ENCODE measurements around the gene ALOX15B. TPM values are rescaled to one million over a fixed set of nuclear protein-coding genes. Genes with fewer than 3 reads are reported as not detected.

Gene ALOX15B
- total and polyA plus RNA-seq, 2 experiments from 2014 or later, result not detected

DNA sequence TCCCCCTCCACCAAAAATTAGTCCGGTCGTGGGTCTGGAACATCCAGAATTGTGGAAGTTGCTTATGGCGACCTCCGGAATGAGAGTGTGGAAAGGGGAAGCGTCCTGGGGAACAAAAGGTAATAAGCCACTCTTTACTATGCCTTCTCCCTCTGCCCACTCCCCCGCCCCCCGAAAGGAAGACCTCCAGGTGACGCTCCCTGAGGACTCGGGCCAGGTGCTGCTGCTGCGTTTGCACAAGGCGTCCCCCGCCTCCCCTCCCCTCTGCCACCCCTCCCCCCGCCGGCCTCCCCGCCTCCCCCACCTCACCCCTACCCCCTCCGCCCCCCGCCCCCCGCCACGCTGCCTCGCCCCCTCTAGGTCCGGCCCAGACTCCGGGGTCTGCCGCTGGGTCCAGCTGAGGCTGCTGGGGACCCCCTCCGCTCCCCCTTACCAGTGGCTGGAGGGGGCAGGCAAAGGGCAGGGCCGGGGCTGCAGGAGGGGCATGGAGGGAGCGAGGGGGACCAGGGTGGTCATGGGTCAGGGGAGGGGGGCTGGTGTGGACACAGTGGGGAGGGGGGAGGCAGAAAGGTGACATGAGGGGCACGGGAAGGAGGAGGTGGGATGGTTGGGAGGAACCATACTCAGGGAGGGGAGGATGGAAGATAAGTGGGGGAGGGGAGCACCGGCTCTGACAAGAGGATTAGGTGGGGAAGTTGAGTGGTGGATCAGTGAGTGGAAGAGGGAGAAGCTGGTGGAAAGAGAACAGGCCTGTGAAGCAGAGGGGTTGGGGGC is 25.1 kb downstream of the ALOX15B start:
- H3K4me3 ChIP-seq, result no peak overlapping the region
- no peak for DNase-seq
- no peaks in the 10 kb centered on the region for H3F3A ChIP-seq (ENCODE audit: insufficient read depth)
- no peak overlapping the region for H3K4me2 ChIP-seq (ENCODE audit: unreplicated experiment)
- 0 out of 2 replicates have a peak, but pooled peaks cover 5% of the 10 kb centered on the region for H3K4me1 ChIP-seq (ENCODE audit: insufficient read depth)
- peaks cover 71% of the 10 kb centered on the region for H3K27me3 ChIP-seq (replicated peaks; ENCODE audit: insufficient read depth)
- no peak overlapping the region for H2AFZ ChIP-seq
- no peaks in the 10 kb centered on the region for H3K9me3 ChIP-seq (ENCODE audit: low read depth)
- no peak overlapping the region for H3K9ac ChIP-seq
- no peaks in the 10 kb centered on the region for H3K9me2 ChIP-seq (ENCODE audit: insufficient read depth)
- TF ChIP-seq EZH2 (IDR thresholded peaks at IDR 0.05; ENCODE audit: insufficient read depth, poor library complexity, severe bottlenecking) (no peak), EZH2phosphoT487 (IDR thresholded peaks at IDR 0.05; ENCODE audit: insufficient read depth, low read depth) (no peak)
- no peaks in the 10 kb centered on the region for H4K20me1 ChIP-seq (ENCODE audit: insufficient read depth)
- 9 to 26% methylated on average over 5 to 28 of the region's 28 CpGs for WGBS, 2 experiments (ENCODE audit: low coverage in 1 of 2, low lambda C conversion rate in 2 of 2, missing lambda C conversion rate in 2 of 2)
- in situ Hi-C loops (cut with MboI), result no loop called here
- H3K27ac ChIP-seq, result no peak overlapping the region
- H3K79me2 ChIP-seq (ENCODE audit: insufficient read depth), result no peaks in the 10 kb centered on the region
- no peaks in the 10 kb centered on the region for H3K36me3 ChIP-seq (ENCODE audit: low read depth)

DNA sequence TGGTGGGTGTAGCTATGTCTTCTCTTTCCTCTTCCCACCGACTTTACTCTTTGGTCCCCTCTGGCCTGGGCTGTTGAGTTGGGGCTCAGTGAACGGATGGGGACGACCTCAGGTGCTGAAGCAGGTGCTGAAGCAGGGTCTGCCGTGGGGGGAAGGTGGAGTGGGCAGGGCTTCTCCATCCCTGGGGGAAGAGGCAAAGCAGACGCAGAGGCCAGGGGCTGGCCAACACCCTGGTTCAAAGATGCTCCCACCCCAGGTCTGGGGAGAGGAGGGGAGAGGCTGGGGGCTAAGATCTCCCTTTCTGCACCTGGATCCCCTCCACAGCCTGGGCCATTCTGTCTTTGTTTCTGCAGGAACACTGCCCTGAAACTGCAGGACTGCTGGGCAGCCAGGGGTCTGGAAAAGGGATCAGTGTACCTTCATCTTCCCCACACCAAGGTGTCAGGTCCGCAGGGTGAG is 25.7 kb downstream of the ALOX15B start:
- no peak overlapping the region for H2AFZ ChIP-seq
- no peak for TF ChIP-seq EZH2phosphoT487 (IDR thresholded peaks at IDR 0.05; ENCODE audit: insufficient read depth, low read depth)
- TF ChIP-seq EZH2 (IDR thresholded peaks at IDR 0.05; ENCODE audit: insufficient read depth, poor library complexity, severe bottlenecking), result no peak
- no peak for DNase-seq
- H3K27ac ChIP-seq, result no peak overlapping the region
- no peaks in the 10 kb centered on the region for H3K9me3 ChIP-seq (ENCODE audit: low read depth)
- no peaks in the 10 kb centered on the region for H3K79me2 ChIP-seq (ENCODE audit: insufficient read depth)
- no peak overlapping the region for H3K9ac ChIP-seq
- no peaks in the 10 kb centered on the region for H3K9me2 ChIP-seq (ENCODE audit: insufficient read depth)
- no peaks in the 10 kb centered on the region for H4K20me1 ChIP-seq (ENCODE audit: insufficient read depth)
- H3K4me3 ChIP-seq, result no peak overlapping the region
- H3K4me2 ChIP-seq (ENCODE audit: unreplicated experiment), result no peak overlapping the region
- WGBS, 2 experiments (ENCODE audit: low coverage in 1 of 2, low lambda C conversion rate in 2 of 2, missing lambda C conversion rate in 2 of 2), result 32 to 35% methylated on average over 6 of the region's 6 CpGs
- no peaks in the 10 kb centered on the region for H3F3A ChIP-seq (ENCODE audit: insufficient read depth)
- peaks cover 68% of the 10 kb centered on the region for H3K27me3 ChIP-seq (replicated peaks; ENCODE audit: insufficient read depth)
- in situ Hi-C loops (cut with MboI), result no loop called here
- no peaks in the 10 kb centered on the region for H3K36me3 ChIP-seq (ENCODE audit: low read depth)
- H3K4me1 ChIP-seq (ENCODE audit: insufficient read depth), result 0 out of 2 replicates have a peak, but pooled peaks cover 5% of the 10 kb centered on the region

DNA sequence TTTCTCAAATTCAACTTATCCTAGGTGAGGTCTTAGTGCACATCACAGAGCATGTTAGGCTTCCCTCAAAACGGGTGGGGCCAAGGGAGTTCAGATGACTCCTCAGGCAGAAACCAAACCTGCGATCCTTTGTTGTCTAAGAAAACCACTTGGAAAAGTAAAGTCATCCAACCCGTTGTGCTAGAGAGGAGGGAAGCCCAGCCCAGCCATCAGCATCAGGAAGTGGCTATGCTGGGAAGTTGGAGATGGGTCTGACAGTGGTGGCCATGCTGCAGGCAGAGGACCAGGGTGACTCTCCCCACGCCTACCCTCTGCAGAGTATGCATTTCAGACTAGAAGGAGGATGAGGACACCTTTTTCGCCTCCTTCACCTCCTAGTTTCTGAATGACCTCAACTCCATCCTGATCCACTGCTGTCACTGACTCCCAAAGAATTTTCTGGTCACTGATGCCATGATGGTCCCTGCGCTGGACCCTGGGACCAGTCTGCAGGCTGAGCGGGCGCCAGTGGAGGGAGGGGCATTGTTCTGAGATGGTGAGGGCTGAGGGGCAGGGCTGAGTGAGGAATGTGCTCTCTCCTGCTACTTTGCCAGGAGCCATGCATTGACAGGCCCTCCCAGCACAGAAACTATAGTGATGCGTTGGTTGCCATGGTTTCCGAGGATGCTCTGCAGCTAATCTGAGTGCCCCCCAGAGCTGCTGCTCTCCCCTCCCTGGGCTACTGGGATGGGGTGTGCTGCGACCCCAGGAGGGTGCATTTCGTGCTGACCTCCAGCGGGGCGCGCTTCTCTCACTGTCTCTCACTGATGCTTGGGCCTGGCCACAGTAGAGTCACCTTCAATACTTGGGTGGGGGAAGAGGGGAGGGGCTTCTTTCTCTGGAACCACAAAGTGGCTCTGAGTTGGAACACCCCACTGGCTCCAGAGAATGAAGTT is 28.2 kb downstream of the ALOX15B start:
- WGBS, 2 experiments (ENCODE audit: low coverage in 1 of 2, low lambda C conversion rate in 2 of 2, missing lambda C conversion rate in 2 of 2), result 61 to 66% methylated on average over 15 of the region's 15 CpGs
- H2AFZ ChIP-seq, result no peak overlapping the region
- no peak overlapping the region for H3K4me2 ChIP-seq (ENCODE audit: unreplicated experiment)
- 0 out of 2 replicates have a peak, but pooled peaks cover 5% of the 10 kb centered on the region for H3K4me1 ChIP-seq (ENCODE audit: insufficient read depth)
- no peak overlapping the region for H3K4me3 ChIP-seq
- H3K27ac ChIP-seq, result no peak overlapping the region
- H3K9ac ChIP-seq, result no peak overlapping the region
- TF ChIP-seq EZH2phosphoT487 (IDR thresholded peaks at IDR 0.05; ENCODE audit: insufficient read depth, low read depth) (no peak), EZH2 (IDR thresholded peaks at IDR 0.05; ENCODE audit: insufficient read depth, poor library complexity, severe bottlenecking) (no peak)
- no peak for DNase-seq
- no peaks in the 10 kb centered on the region for H3K9me2 ChIP-seq (ENCODE audit: insufficient read depth)
- no peaks in the 10 kb centered on the region for H4K20me1 ChIP-seq (ENCODE audit: insufficient read depth)
- in situ Hi-C loops (cut with MboI), result no loop called here
- H3K79me2 ChIP-seq (ENCODE audit: insufficient read depth), result no peaks in the 10 kb centered on the region
- no peaks in the 10 kb centered on the region for H3K9me3 ChIP-seq (ENCODE audit: low read depth)
- no peaks in the 10 kb centered on the region for H3F3A ChIP-seq (ENCODE audit: insufficient read depth)
- no peaks in the 10 kb centered on the region for H3K36me3 ChIP-seq (ENCODE audit: low read depth)
- H3K27me3 ChIP-seq (replicated peaks; ENCODE audit: insufficient read depth), result peaks cover 60% of the 10 kb centered on the region

DNA sequence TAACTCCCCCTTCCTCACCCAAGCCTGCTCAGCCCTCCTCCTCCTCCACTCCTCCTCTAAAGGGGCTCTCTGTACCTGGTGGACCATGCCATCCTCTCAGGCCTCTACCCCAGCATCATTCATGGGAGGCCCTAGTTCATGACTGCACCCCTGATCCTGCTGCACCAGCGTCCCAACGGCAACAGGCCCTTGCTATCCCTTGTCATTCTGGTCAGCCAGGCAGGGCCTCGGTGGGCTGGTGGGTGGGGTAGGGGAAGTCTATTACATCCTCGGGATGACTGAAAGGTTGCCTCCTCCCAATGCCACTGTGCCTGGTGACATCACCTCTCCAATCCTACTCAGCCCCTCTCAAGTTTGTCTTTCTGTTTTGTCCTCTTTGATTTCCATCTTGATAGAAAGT is 28.9 kb downstream of the ALOX15B start:
- in situ Hi-C loops (cut with MboI), result no loop called here
- Histone ChIP-seq H3K27ac (no peak overlapping the region), H3K79me2 (ENCODE audit: insufficient read depth) (no peaks in the 10 kb centered on the region), H2AFZ (no peak overlapping the region), H3K9ac (no peak overlapping the region), H3K4me2 (ENCODE audit: unreplicated experiment) (no peak overlapping the region), H3K4me3 (no peak overlapping the region), H4K20me1 (ENCODE audit: insufficient read depth) (no peaks in the 10 kb centered on the region), H3K36me3 (ENCODE audit: low read depth) (no peaks in the 10 kb centered on the region), H3K9me3 (ENCODE audit: low read depth) (no peaks in the 10 kb centered on the region), H3K4me1 (ENCODE audit: insufficient read depth) (no peaks in the 10 kb centered on the region), H3K27me3 (replicated peaks; ENCODE audit: insufficient read depth) (peaks cover 60% of the 10 kb centered on the region), H3F3A (ENCODE audit: insufficient read depth) (no peaks in the 10 kb centered on the region), H3K9me2 (ENCODE audit: insufficient read depth) (no peaks in the 10 kb centered on the region)
- TF ChIP-seq EZH2 (IDR thresholded peaks at IDR 0.05; ENCODE audit: insufficient read depth, poor library complexity, severe bottlenecking) (no peak), EZH2phosphoT487 (IDR thresholded peaks at IDR 0.05; ENCODE audit: insufficient read depth, low read depth) (no peak)
- WGBS, 2 experiments (ENCODE audit: low coverage in 1 of 2, low lambda C conversion rate in 2 of 2, missing lambda C conversion rate in 2 of 2), result 24 to 30% methylated on average over 4 of the region's 4 CpGs
- no peak for DNase-seq
